Effector CD8-positive, alpha-beta T cell (primary cell): ENCODE results near the gene LOXL1.
"Not testable (repeated sequence)": the region's sequence is repeated elsewhere in the genome, so short reads cannot be mapped to it uniquely, and the experiment has no call there.

Experiments
- DNase-seq: peaks from one replicate; lab custom pipeline; 2025; lab: John Stamatoyannopoulos, UW

The LOXL1 gene

GRCh38 chr15:73952913-73953750, 26.9 kb downstream of the LOXL1 start:
- DNase-seq = no peak

GRCh38 chr15:73954188-73955145, 28.2 kb downstream of the LOXL1 start:
- DNase-seq = no peak

GRCh38 chr15:73955326-73955725, 29.1 kb downstream of the LOXL1 start:
- no peak for DNase-seq

DNA sequence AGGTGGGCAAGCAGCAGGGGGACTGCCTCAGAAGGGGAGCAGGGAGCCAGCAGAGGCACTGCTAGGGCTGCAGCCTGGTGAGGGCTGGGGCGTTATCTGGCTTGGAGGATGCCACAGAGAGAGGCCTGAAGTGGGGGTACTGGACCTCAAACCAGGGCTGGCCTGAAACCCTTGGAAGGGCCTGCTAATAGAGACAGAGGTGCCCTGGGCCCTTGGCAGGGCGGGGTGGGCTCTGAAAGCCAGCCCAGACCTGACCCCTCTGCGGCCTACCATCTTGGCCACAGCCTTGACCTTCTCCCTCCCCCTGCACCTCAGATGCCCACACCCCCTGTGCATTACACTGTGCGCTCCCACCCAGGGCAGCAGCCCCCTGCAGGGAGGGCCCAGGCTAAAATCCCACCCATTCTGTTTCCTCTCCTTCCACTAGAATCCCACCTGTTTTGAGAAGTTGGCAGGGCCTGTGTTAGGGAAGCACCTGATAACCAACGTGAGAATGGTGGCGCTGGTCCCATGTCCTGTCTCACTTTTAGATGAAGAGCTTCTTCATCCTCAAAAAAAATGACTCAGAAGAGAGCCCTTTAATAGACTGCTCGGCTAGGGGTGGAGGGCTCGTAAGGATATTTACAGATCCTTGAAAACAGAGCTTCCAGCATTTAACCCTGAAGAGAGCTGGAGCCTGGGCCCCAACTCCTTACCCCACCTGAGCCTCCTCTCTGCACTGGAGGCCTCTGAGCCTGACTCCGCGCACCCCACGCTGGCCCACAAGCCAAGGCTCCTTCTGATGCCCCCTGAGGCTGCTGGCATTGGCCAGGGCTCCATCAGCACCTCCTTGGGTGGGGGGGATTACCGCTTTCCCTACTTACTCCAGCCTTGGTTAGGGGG, 29.8 kb downstream of the LOXL1 start:
- DNase-seq = no peak

- DNase-seq = no peak
Measured at GRCh38 chr15:73956743-73957135, 30.5 kb downstream of the LOXL1 start.

DNA sequence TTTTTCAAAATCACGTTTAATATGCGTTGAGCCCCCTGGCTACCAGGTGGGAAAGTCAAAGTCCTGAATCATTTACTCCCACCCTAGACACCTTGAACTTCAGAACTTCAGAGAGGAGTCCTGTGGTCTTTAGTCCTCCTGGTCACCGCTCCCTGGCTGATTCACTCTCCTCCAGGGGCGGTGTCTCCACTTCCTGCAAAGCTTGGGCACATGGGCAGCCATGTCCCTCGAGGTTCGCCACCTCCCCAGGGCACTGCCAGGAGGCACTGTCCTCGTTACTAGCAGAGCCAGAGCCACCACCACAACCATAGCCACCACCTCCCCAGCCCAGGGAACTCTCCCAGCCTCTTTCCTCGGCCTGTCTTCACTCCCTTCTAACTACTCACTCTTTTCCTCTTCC, 31.0 kb downstream of the LOXL1 start:
- DNase-seq = no peak

GRCh38 chr15:73957785-73958184, 31.5 kb downstream of the LOXL1 start:
- DNase-seq = no peak

DNA sequence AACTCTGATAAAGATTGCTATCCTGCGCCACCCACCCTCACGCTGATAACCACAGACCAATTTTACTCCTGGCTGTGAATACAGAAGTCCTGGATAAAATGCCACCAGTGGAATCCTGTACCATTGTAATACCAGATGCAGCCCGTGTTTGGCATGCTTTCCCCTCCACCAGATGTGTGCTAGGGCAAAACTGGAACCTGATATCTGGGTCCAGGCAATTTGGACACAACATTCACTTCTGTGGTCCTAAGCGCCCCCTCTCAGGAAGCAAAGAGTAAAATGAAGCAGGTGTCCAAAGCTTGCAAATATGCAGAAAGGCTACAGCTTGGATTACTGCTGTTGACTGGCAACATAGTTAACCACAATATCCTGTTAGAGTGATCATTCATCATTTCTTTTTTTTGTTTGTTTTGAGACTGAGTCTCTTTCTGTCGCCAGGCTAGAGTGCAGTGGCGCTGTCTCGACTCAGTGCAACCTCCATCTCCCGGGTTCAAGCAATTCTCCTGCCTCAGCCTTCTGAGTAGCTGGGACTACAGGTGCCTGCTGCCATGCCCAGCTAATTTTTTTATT, 32.8 kb downstream of the LOXL1 start:
- DNase-seq = no peak

DNA sequence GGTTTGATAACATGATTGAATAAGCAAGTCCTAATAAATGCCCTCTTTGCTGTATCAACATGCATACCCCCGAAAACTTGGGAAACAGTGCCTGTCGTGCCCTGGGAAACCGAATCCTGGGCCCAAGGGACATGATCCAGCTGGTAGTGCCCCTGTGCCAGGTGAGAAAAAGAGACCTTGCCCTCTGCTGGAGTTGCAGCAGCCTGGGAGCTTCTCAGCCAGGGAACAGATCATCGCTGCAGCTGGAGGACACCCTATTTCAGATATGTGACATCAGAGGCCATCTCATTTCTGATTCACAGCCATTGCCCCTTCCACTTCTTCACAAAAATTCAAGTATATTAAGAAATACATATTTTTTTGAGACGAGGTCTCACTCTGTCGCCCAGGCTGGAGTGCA, 33.5 kb downstream of the LOXL1 start:
- DNase-seq = no peak

DNA sequence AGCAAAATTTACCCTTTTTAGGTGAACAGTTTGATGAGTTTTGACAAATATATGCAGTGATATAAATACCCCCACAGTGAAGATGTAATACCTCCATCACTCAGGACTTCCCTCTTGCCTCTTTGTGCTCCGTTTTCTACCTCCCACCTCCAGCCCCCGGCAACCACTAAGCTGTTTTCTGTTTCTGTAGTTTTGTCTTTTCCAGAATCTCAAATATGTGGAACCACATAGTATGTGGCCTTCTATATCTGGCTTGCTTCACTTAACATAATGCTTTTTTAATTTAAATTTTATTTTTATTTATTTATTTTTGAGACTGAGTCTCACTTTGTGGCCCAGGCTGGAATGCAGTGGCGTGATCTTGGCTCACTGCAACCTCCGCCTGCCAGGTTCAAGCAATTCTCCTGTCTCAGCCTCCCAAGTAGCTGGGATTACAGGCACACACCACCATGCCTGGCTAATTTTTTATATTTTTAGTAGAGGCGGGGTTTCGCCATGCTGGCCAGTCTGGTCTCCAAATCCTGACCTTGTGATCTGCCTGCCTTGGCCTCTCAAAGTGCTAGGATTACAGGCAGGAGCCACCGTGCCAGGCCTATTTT, 34.3 kb downstream of the LOXL1 start:
- not testable (repeated sequence) for DNase-seq

DNA sequence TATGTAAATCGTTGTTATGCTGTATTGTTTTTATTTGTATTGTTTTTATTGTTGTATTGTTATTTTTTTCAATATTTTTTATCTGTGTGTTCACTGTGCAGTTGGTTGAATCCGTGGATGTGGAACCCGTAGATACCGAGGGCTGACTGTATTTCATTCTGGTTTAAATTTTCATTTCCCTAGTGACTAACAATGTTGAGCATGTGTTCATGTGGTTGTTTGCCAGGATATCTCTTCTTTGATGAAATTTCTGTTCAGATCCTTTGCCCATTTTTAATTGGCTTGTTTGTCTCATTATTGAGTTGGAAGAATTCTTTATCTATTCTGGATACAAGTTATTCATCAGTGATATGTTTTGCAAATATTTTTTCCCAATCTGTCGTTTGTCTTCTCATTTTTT, 36.2 kb downstream of the LOXL1 start:
- DNase-seq = no peak

- peak; percentile 81 for DNase-seq
Measured at GRCh38 chr15:73964736-73965093, 38.5 kb downstream of the LOXL1 start.

DNA sequence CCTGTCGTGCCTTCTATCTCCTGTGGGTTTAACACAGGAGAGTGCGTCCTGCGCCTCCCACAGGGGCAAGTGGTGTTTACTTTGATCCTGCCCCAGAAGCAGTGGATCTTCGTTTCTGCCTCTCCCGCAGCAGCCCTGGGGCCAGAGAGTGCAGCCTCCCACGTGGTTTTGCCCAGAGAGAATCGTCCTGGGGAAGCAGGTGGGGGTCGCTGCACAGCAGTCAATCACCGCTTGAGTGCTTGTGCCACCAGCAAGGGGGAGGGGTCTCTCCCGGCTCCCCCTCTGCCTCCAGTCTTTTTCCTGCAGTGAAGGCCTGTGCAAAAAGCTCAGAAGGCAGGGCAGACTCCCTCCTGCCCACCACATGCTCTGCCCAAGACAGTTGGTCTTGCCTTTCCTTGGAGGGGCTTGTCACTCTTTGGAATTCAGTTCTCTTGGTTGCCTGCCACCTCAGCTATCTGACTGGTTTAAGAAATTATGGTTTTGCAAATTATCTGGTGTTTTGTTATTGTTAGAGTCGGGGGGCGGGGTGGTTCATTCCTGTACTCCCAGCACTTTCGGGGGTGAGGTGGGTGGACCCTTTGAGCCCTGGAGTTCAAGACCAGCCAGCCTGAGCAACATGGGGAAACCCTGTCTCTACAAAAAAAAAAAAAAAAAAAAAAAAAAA, 39.0 kb downstream of the LOXL1 start:
- DNase-seq = no peak

- DNase-seq = no peak
Measured at GRCh38 chr15:73965758-73966113, 39.5 kb downstream of the LOXL1 start.

GRCh38 chr15:73968461-73968860, 42.2 kb downstream of the LOXL1 start:
- DNase-seq = no peak

DNA sequence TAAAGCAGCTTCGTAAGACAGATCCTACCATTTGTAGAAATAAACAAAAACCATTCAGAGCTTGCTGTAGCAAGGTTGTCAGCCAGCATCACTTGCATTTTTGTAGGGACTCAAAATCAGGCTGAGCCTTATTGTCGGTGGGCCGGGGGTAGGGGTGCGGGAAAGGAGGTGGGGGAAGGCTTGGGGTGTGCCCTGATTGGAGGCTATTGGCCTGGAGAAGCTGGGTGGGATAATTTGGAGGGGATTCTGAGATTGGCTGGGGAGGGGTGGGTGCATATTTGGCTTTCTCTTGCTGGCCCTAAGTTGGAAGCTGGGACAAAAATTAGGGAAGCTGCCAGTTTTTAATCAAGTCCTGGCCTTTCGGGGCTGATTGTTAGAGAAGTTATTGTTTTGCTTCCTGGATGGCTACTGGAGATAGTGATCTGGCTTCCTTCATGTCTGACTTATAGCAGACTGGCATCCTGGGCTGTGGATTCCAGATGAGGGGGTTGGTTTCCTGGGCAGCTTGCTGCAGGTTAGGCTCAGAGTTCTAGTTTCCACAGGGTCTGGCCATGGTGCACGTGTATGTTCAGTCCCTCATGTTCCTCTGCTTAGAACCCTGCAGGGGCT, 43.0 kb downstream of the LOXL1 start:
- DNase-seq = no peak

- peak; percentile 66 for DNase-seq
Measured at GRCh38 chr15:73972984-73973682, 46.9 kb downstream of the LOXL1 start.

DNA sequence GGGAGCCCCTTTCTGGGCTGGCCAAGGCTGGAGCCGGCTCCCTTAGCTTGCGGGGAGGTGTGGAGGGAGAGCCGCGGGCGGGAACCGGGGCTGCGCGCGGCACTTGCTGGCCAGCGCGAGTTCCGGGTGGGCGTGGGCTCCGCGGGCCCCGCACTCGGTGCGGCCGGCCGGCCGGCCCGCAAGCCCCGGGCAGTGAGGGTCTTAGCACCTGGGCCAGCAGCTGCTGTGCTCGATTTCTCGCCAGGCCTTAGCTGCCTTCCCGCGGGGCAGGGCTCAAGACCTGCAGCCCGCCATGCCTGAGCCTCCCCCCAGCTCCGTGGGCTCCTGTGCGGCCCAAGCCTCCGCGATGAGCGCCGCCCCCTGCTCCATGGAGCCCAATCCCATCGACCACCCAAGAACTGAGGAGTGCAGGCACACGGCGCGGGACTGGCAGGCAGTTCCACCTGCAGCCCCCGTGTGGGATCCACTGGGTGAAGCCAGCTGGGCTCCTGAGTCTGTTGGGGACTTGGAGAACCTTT, 47.5 kb downstream of the LOXL1 start:
- not testable (repeated sequence) for DNase-seq

GRCh38 chr15:73975440-73976125, 49.3 kb downstream of the LOXL1 start:
- peak; percentile 9 for DNase-seq
